Smooth muscle cell (in vitro differentiated cells): Measurements from ENCODE around the gene GPR137B. TPM values are rescaled to one million over a fixed set of nuclear protein-coding genes. Genes with fewer than 3 reads are reported as not detected.
"Not testable (repeated sequence)": the region's sequence is repeated elsewhere in the genome, so short reads cannot be mapped to it uniquely, and the experiment has no call there.

Source experiments
- DNase-seq: peaks from one replicate; lab custom pipeline; 2025; ENCODE audit not compliant: unreplicated experiment; lab: John Stamatoyannopoulos, UW
- H2AFZ ChIP-seq: fragments of 200-600 bp; sonication (generic); 2 replicates; pipeline ENCODE4 v1.6.0; 2016; ENCODE audit warnings: antibody characterized with exemption, low read depth, mild to moderate bottlenecking
- H3F3A ChIP-seq: fragments of 200-600 bp; sonication (generic); 2 replicates; pipeline ENCODE4 v1.6.0; 2017; ENCODE audit warnings: antibody characterized with exemption, low read depth
- H3K27ac ChIP-seq: fragments of 200-600 bp; sonication (generic); 2 replicates; pipeline ENCODE4 v1.5.1; 2016; ENCODE audit warnings: low read depth, mild to moderate bottlenecking
- H3K27me3 ChIP-seq: fragments of 200-600 bp; sonication (generic); 2 replicates; pipeline ENCODE4 v1.6.1; 2016; ENCODE audit warnings: low read depth, mild to moderate bottlenecking
- H3K36me3 ChIP-seq: fragments of 200-600 bp; sonication (generic); 2 replicates; pipeline ENCODE4 v1.5.1; 2016; ENCODE audit warnings: low read depth
- H3K4me1 ChIP-seq: fragments of 200-600 bp; sonication (generic); 2 replicates; pipeline ENCODE4 v1.5.1; 2016; ENCODE audit warnings: low read depth
- H3K4me2 ChIP-seq: fragments of 200-600 bp; sonication (generic); 2 replicates; pipeline ENCODE4 v1.6.0; 2016; ENCODE audit warnings: mild to moderate bottlenecking
- H3K4me3 ChIP-seq: fragments of 200-600 bp; sonication (generic); 2 replicates; pipeline ENCODE4 v1.5.1; 2016; ENCODE audit warnings: mild to moderate bottlenecking
- H3K79me2 ChIP-seq: fragments of 200-600 bp; sonication (generic); 2 replicates; pipeline ENCODE4 v1.6.0; 2016; ENCODE audit warnings: low read depth, mild to moderate bottlenecking
- H3K9ac ChIP-seq: fragments of 200-600 bp; sonication (generic); 2 replicates; pipeline ENCODE4 v1.6.0; 2016; ENCODE audit warnings: low read depth
- H3K9me3 ChIP-seq: fragments of 200-600 bp; sonication (generic); replicated peaks from 2 replicates; pipeline ENCODE4 v1.5.1; 2016; ENCODE audit warnings: low read depth
- H4K20me1 ChIP-seq: fragments of 200-600 bp; sonication (generic); 2 replicates; pipeline ENCODE4 v1.6.0; 2016; ENCODE audit warnings: low read depth
- CTCF ChIP-seq: fragments of 200-600 bp; sonication (generic); IDR thresholded peaks from 2 replicates; pipeline ENCODE4 v1.5.1; 2017; ENCODE audit warnings: borderline replicate concordance, mild to moderate bottlenecking, antibody characterized with exemption; ENCODE audit not compliant: insufficient read depth, poor library complexity, severe bottlenecking
- WGBS: methylation state at CpG from one replicate; pipeline ENCODE4 v1.1.7; 2016; ENCODE audit warnings: low lambda C conversion rate; 5-methylcytosine and 5-hydroxymethylcytosine counted together
- polyA plus RNA-seq: library from polyadenylated mRNA; unstranded; fragments of >200 nt; fragmentation: Nextera tagmentation; extraction: Ambion mirVana; gene quantifications from 2 replicates; pipeline ENCODE4 v1.2.1, GENCODE V29; 2016
- total RNA-seq: library from RNA; depleted of rRNA; stranded (reverse); fragments of >200 nt; gene quantifications from 2 replicates; pipeline ENCODE4 v1.2.3, GENCODE V29; 2014

GPR137B gene
- total and polyA plus RNA-seq, 2 experiments from 2014 or later = 16.2 to 17.7 TPM

GRCh38 chr1:236155841-236156503 is 13.6 kb downstream of the GPR137B start:
- Histone ChIP-seq H3K27ac (no peak overlapping the region), H3F3A (no peaks in the 10 kb centered on the region), H3K9me3 (no peaks in the 10 kb centered on the region), H3K9ac (no peak overlapping the region), H4K20me1 (peaks cover 65% of the 10 kb centered on the region), H3K4me3 (no peak overlapping the region), H2AFZ (no peak overlapping the region), H3K27me3 (no peaks in the 10 kb centered on the region), H3K79me2 (no peaks in the 10 kb centered on the region), H3K36me3 (no peaks in the 10 kb centered on the region), H3K4me1 (no peaks in the 10 kb centered on the region), H3K4me2 (no peak overlapping the region)
- 94% methylated on average over 15 of the region's 15 CpGs for WGBS
- no peak for TF ChIP-seq CTCF
- DNase-seq = no peak

GRCh38 chr1:236156512-236157208 is 14.3 kb downstream of the GPR137B start:
- no peak overlapping the region for H3K9ac ChIP-seq
- H4K20me1 ChIP-seq = peaks cover 58% of the 10 kb centered on the region
- TF ChIP-seq CTCF = no peak
- H3K4me2 ChIP-seq = no peak overlapping the region
- H3K27me3 ChIP-seq = no peaks in the 10 kb centered on the region
- H3K79me2 ChIP-seq = no peaks in the 10 kb centered on the region
- WGBS = 92% methylated on average over 18 of the region's 18 CpGs
- no peak overlapping the region for H2AFZ ChIP-seq
- no peaks in the 10 kb centered on the region for H3F3A ChIP-seq
- H3K27ac ChIP-seq = no peak overlapping the region
- H3K36me3 ChIP-seq = no peaks in the 10 kb centered on the region
- no peak overlapping the region for H3K4me3 ChIP-seq
- no peak for DNase-seq
- H3K4me1 ChIP-seq = no peaks in the 10 kb centered on the region
- peaks cover 5% of the 10 kb centered on the region for H3K9me3 ChIP-seq

GRCh38 chr1:236158072-236158471 is 15.7 kb downstream of the GPR137B start:
- H4K20me1 ChIP-seq = peaks cover 46% of the 10 kb centered on the region
- DNase-seq, H3K4me3 ChIP-seq, H3K27me3 ChIP-seq, H3K27ac ChIP-seq, H3K4me1 ChIP-seq, H3F3A ChIP-seq, H2AFZ ChIP-seq, H3K36me3 ChIP-seq, H3K4me2 ChIP-seq, H3K9me3 ChIP-seq, H3K9ac ChIP-seq, H3K79me2 ChIP-seq: not testable (repeated sequence)
- 93% methylated on average over 9 of the region's 9 CpGs for WGBS

GRCh38 chr1:236158719-236159118 is 16.4 kb downstream of the GPR137B start:
- Histone ChIP-seq H3K9ac (no peak overlapping the region), H3K27me3 (no peaks in the 10 kb centered on the region), H2AFZ (no peak overlapping the region), H3K4me2 (no peak overlapping the region), H3F3A (no peaks in the 10 kb centered on the region), H3K9me3 (peaks cover 9% of the 10 kb centered on the region), H3K4me1 (no peaks in the 10 kb centered on the region), H4K20me1 (peaks cover 40% of the 10 kb centered on the region), H3K27ac (no peak overlapping the region), H3K79me2 (no peaks in the 10 kb centered on the region), H3K4me3 (no peak overlapping the region), H3K36me3 (no peaks in the 10 kb centered on the region)
- DNase-seq = no peak
- WGBS = 100% methylated on average over 2 of the region's 2 CpGs
- TF ChIP-seq CTCF = no peak
